ENCODE data around the gene PNMA1.

DNA sequence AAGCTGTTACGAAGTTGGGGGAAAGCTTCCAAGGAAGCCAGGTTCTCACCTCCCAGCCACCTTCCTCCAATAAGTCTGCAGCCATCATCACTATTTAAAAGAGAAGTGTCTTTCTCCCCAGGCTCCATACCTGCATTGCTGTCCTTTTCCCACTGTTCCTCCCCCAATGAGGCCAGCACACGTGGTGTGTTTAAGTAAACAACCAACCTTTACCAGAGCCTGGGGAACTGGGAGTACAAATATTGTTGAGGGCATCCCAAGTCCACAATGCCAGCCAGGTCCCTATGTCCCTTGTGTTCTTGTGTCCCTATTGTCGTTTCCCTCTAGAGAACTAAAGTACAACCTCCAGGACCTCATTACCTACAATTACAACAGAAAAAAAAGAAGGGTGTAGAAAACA is 49.2 kb upstream of the PNMA1 start:
- TF ChIP-seq, protein P1, sequence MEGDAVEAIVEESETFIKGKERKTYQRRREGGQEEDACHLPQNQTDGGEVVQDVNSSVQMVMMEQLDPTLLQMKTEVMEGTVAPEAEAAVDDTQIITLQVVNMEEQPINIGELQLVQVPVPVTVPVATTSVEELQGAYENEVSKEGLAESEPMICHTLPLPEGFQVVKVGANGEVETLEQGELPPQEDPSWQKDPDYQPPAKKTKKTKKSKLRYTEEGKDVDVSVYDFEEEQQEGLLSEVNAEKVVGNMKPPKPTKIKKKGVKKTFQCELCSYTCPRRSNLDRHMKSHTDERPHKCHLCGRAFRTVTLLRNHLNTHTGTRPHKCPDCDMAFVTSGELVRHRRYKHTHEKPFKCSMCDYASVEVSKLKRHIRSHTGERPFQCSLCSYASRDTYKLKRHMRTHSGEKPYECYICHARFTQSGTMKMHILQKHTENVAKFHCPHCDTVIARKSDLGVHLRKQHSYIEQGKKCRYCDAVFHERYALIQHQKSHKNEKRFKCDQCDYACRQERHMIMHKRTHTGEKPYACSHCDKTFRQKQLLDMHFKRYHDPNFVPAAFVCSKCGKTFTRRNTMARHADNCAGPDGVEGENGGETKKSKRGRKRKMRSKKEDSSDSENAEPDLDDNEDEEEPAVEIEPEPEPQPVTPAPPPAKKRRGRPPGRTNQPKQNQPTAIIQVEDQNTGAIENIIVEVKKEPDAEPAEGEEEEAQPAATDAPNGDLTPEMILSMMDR (IDR thresholded peaks at IDR 0.05), result no peak
- TF ChIP-seq POLR2A (IDR thresholded peaks at IDR 0.05), result no peak
